GM19099 (cell line): ENCODE data around the gene EPO.

Experiments used
- POLR2A ChIP-seq: IDR thresholded peaks from 3 replicates; pipeline ENCODE4 v1.6.1; 2011; ENCODE audit warnings: low read depth; ENCODE audit not compliant: insufficient read length; ENCODE audit errors: extremely low read depth

The EPO gene

GRCh38 chr7:100710452-100710851 lies 9.8 kb upstream of the EPO start:
- TF ChIP-seq POLR2A = no peak

DNA sequence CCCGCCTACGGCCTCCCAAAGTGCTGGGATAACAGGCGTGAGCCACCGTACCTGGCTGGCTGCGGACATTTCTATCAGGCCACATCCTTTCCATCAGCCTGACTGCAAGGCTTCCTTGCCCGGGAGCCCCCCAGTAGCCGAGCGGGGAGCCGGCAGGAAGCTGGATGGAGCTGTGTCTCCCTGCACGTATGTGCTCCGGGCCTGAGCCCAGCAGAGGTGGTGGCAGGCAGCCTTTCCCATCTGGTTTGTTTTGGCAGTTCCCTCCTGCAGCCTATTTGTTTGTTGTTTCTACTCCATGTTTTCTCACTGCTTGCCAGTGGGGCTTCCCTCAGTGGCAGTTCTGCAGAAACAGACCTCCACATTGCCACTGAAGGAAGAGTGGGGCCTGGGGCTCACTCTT lies 8.9 kb upstream of the EPO start:
- no peak for TF ChIP-seq POLR2A

GRCh38 chr7:100714725-100715124 lies 5.5 kb upstream of the EPO start:
- no peak for TF ChIP-seq POLR2A

DNA sequence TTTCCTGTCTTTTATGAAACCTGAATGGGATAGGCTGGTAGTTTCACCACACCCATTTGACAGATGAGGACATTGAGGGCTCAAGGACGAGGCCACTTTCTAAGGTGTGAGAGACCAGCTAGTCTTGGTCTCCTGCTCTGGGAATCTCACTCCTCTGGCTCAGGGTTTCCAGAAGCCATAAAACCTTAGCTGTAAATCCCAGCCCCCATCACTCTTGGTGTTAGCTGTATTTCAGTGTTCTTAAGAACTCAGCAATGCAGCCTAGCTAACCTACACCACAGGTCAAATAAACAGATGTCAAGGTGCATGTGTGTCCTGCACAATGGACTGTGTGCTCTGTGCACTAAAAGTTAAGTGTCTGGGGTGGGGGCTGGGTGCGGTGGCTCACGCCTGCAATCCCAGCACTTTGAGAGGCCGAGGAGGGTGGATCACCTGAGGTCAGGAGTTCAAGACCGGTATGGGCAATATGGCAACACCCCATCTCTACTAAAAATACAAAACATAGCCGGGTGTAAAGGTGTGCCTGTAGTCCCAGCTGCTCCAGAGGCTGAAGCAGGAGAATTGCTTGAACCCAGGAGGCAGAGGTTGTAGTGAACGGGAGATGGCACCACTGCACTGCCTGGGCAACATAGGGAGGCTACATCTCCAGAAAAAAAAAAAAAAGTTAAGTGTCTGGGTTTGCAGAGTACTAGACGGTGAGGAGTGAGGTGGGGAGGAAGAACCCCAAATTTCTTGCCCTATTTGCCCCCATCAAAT lies 567 bp upstream of the EPO start:
- TF ChIP-seq POLR2A = no peak

- TF ChIP-seq POLR2A = no peak
Observed at GRCh38 chr7:100720671-100721504, 620 bp downstream of the EPO start.

DNA sequence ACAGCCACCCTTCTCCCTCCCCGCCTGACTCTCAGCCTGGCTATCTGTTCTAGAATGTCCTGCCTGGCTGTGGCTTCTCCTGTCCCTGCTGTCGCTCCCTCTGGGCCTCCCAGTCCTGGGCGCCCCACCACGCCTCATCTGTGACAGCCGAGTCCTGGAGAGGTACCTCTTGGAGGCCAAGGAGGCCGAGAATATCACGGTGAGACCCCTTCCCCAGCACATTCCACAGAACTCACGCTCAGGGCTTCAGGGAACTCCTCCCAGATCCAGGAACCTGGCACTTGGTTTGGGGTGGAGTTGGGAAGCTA lies 1.2 kb downstream of the EPO start:
- TF ChIP-seq POLR2A = no peak

- no peak for TF ChIP-seq POLR2A
Observed at GRCh38 chr7:100722480-100723212, 2.4 kb downstream of the EPO start.

DNA sequence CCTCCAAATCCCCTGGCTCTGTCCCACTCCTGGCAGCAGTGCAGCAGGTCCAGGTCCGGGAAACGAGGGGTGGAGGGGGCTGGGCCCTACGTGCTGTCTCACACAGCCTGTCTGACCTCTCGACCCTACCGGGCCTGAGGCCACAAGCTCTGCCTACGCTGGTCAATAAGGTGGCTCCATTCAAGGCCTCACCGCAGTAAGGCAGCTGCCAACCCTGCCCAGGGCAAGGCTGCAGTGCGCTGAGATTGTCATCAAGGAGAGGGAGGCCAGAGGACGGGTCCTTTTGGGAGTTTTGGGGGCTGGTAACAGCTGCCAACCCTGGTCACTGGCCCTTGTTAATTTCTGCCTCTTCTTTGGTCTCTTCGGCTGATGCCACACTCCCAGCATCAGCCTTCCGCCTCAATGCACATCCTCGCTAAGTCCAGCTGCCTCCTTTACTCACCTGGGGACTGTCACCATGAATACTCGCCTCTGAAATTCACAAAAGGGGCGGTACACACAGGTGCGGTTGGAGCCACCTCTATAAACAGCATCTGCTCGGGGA lies 3.5 kb downstream of the EPO start:
- TF ChIP-seq POLR2A = no peak

DNA sequence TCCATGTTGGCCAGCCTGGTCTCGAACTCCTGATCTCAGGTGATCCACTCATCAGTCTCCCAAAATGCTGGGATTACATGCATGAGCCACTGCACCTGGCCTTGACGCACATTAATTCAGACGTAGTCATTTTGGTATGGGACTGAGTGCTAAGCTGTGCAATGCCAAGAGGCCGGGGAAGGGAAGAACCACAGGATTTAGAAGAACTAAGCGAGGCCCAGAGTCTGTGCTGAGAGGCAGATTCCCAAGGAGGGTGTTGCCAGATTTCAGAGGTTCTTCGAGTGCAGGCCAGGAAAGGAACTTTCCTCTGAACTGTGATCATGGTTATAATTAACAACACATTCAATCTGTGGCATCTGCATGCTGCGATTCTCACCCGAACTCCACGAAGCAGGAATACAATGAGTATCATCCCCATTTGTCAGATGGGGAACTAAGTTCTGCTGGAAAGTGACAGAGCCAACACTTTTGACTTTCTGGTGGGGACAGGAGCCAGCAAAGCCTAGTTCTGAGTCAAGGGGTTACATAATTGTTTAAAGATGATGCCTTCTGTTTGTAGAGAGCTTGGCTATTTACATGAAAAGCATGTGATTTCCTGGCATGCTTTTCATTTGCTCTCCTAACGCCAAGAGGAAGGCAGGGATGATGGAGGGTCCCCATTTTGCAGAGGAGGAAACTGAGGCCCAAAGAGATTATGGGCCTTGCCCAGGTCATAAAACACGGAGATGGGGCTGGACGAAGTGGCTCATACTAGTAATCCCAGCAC lies 6.9 kb downstream of the EPO start:
- TF ChIP-seq POLR2A = no peak

- no peak for TF ChIP-seq POLR2A
Observed at GRCh38 chr7:100728196-100728595, 7.9 kb downstream of the EPO start.

DNA sequence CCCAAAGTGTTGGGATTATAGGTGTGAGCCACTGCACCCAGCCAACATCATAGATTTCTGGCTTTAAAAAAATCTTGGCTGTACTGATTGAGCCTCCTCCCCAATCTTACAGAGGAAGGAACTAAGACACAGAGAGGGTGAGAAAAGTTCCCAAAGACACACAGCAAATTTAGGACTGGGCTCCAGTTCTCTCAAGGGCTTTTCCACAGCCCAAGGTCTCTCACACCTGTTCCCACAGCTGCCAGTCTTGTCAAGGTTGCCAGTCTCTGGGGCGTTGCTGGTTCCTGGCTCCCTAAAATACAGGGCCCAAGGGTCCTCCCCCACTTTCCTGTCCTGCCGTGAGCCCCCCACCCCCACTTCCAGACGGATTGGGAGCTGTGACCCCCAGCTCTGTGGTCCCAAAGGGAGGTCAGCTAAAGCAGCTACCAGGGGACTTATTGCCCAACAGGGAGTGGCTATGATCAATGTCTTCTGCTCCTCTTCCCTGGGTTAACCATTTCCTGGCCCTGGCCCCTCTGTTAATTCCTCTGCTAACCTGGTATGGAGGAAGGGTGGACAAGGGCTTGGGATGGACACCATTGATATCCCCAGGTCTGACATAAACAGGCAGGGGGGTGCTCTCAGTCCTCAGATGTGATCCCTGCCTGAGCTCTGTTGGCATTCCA lies 10.0 kb downstream of the EPO start:
- no peak for TF ChIP-seq POLR2A

GRCh38 chr7:100731937-100732636 lies 11.8 kb downstream of the EPO start:
- TF ChIP-seq POLR2A = no peak

GRCh38 chr7:100735730-100736129 lies 15.5 kb downstream of the EPO start:
- no peak for TF ChIP-seq POLR2A

GRCh38 chr7:100736671-100737070 lies 16.4 kb downstream of the EPO start:
- TF ChIP-seq POLR2A = no peak
